WERI-Rb-1 (cell line): ENCODE measurements around the gene TRPC5OS.

Source experiments
- DNase-seq: peaks from one replicate; pipeline ENCODE4 v3.0.0-alpha.2; 2020
- H3K27ac ChIP-seq: fragments of 250-450 bp; sonication (Bioruptor Pico); 2 replicates; pipeline ENCODE4 v1.5.1; 2020; ENCODE audit warnings: mild to moderate bottlenecking, moderate library complexity
- H3K27me3 ChIP-seq: fragments of 250-450 bp; sonication (Bioruptor Pico); 2 replicates; pipeline ENCODE4 v1.5.1; 2021; ENCODE audit warnings: mild to moderate bottlenecking, low read depth, moderate library complexity; ENCODE audit not compliant: insufficient read depth, severe bottlenecking
- H3K36me3 ChIP-seq: fragments of 250-450 bp; sonication (Bioruptor Pico); 2 replicates; pipeline ENCODE4 v1.5.1; 2020; ENCODE audit warnings: mild to moderate bottlenecking, moderate library complexity
- H3K4me3 ChIP-seq: 2 replicates; pipeline ENCODE4 v1.5.1; 2011; ENCODE audit warnings: low read depth, mild to moderate bottlenecking, control low read depth, low read length
- H3K9me3 ChIP-seq: fragments of 250-450 bp; sonication (Bioruptor Pico); 2 replicates; pipeline ENCODE4 v1.5.1; 2021; ENCODE audit warnings: mild to moderate bottlenecking, moderate library complexity; ENCODE audit not compliant: severe bottlenecking
- TF ChIP-seq, protein P1 (sequence below): IDR thresholded peaks from 2 replicates; pipeline ENCODE4 v1.5.1; 2011; ENCODE audit warnings: low read depth, mild to moderate bottlenecking, control low read depth, inconsistent platforms, low read length

The TRPC5OS gene

DNA sequence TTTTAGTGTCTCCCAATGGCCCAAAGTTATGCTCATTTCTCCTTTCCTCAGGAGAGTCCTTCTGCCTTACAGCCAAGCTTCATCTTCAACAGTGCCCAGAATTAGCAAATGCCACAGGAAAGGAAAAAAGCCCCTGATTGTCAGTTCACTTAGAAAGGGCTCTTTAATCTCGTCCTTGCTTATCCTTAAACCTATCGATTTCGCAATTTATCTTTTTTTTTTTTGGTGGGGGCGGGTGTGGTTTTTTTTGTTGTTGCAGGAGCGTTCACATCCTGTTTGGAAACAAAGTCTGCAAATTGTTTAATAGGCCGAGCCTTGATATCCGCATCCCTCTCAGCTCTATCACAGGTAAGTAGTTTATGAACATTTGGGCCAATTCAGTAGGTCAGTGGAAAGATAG lies 20.2 kb downstream of the TRPC5OS start:
- DNase-seq = no peak

DNA sequence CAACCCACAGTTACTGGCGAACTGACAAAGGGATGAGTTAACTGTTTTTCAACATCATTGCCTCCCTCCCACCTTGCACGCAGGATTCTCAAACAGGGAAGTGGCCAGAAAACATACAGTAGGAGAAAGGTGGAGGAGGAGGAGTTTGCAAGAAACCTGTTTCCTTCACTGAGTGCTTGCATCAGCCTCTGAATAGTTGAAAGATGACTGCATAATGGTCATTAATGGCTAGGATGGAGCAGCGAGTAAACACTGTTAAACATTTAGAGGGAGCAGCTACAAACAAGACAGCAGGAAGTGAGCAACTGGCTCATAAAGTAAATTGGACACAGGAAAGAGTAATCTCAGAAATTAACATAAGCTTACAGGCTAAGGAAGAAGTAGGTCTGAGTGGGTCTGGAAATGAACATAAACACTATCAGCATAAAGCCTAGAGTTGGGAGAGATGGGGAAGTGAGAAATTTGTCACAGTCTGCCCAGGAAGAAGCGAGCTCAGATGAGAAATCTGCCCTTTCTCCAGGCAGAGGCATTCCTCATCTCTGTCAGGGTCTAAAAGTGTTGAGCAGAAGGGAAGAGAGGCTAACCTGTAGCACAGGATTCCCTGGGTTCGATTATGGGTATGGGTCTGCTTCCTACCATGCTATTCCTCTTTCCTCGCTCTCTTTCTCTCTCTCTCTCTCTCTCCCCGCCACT lies 38.6 kb downstream of the TRPC5OS start:
- peaks cover 4% of the 10 kb centered on the region for H3K27me3 ChIP-seq
- H3K36me3 ChIP-seq = no peaks in the 10 kb centered on the region
- no peak overlapping the region for H3K4me3 ChIP-seq
- TF ChIP-seq, protein P1, sequence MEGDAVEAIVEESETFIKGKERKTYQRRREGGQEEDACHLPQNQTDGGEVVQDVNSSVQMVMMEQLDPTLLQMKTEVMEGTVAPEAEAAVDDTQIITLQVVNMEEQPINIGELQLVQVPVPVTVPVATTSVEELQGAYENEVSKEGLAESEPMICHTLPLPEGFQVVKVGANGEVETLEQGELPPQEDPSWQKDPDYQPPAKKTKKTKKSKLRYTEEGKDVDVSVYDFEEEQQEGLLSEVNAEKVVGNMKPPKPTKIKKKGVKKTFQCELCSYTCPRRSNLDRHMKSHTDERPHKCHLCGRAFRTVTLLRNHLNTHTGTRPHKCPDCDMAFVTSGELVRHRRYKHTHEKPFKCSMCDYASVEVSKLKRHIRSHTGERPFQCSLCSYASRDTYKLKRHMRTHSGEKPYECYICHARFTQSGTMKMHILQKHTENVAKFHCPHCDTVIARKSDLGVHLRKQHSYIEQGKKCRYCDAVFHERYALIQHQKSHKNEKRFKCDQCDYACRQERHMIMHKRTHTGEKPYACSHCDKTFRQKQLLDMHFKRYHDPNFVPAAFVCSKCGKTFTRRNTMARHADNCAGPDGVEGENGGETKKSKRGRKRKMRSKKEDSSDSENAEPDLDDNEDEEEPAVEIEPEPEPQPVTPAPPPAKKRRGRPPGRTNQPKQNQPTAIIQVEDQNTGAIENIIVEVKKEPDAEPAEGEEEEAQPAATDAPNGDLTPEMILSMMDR = no peak
- H3K9me3 ChIP-seq = peaks cover 3% of the 10 kb centered on the region
- no peak for DNase-seq
- no peak overlapping the region for H3K27ac ChIP-seq

More for the DNA sequence above, 20.2 kb downstream of the TRPC5OS start:
- TF ChIP-seq, protein P1 = no peak
- H3K27ac ChIP-seq = peak overlapping the region; percentile 26
- no peak overlapping the region for H3K4me3 ChIP-seq
- no peaks in the 10 kb centered on the region for H3K36me3 ChIP-seq
- peaks cover 4% of the 10 kb centered on the region for H3K27me3 ChIP-seq
- no peaks in the 10 kb centered on the region for H3K9me3 ChIP-seq

DNA sequence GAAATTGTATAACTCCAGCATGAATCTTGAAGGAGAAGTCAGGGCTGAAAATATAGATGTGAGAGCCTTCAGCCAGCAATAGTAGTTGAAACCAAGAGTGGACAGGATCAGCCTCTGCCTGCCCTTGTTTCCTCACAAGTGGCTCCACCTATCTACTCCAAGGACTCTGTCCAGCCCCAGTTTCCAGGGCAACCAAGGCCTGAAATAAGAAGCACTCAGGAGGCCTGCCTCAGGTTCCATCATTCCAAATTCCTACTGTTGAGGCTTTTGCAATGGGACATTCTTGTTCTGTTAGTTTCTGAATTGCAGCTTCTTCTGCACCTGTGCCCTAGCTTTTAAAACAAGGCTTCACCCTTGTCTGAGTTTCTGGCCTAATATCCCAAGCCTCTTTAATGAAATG lies 41.6 kb downstream of the TRPC5OS start:
- DNase-seq = no peak

DNA sequence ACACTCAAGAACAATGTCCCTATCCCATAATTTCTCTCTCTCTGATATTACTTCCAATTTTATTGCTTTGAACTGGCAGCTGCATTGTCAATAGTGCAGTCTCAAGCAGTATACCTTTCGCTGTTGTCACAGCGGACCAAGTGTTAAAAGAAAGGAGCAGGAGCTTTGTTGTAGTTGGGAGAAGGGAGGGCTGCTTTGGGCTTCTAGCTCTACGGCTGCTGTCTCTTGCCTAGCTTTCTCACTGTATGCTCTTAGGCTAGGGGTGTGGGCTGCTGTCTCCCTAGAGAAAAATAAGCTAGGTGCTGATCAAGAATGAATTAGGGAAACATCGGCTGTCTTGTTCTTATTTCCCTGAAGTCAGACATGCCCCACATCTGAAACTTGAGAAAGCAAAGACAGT lies 52.5 kb downstream of the TRPC5OS start:
- Histone ChIP-seq H3K27me3 (no peaks in the 10 kb centered on the region), H3K9me3 (no peaks in the 10 kb centered on the region), H3K4me3 (no peak overlapping the region), H3K27ac (no peak overlapping the region), H3K36me3 (no peaks in the 10 kb centered on the region)
- TF ChIP-seq, protein P1 = no peak
- DNase-seq = no peak

More for the DNA sequence above, 41.6 kb downstream of the TRPC5OS start:
- H3K9me3 ChIP-seq = peaks cover 4% of the 10 kb centered on the region
- no peak overlapping the region for H3K4me3 ChIP-seq
- no peaks in the 10 kb centered on the region for H3K36me3 ChIP-seq
- H3K27ac ChIP-seq = no peak overlapping the region
- H3K27me3 ChIP-seq = peaks cover 4% of the 10 kb centered on the region
- TF ChIP-seq, protein P1 = no peak
